ENCODE results near the gene STPG1.

- TF ChIP-seq CTCF (IDR thresholded peaks at IDR 0.05) (no peak), POLR2A (IDR thresholded peaks at IDR 0.05) (no peak)
Measured at GRCh38 chr1:24347159-24347934, 66.2 kb downstream of the STPG1 start.
